Loucy (cell line): ENCODE data around the gene GSS.

Experiments
- H2AFZ ChIP-seq: fragments of 200-600 bp; sonication (generic); 2 replicates; pipeline ENCODE4 v1.6.0; 2016; ENCODE audit warnings: antibody characterized with exemption, mild to moderate bottlenecking, low read length, moderate library complexity
- H3F3A ChIP-seq: fragments of 200-600 bp; 2 replicates; pipeline ENCODE4 v1.6.0; 2016; ENCODE audit warnings: antibody characterized with exemption, low read depth, mild to moderate bottlenecking
- H3K27me3 ChIP-seq: fragments of 200-600 bp; sonication (generic); 2 replicates; pipeline ENCODE4 v1.6.1; 2014; ENCODE audit warnings: low read length, mild to moderate bottlenecking; ENCODE audit not compliant: insufficient read depth, poor library complexity, severe bottlenecking
- H3K36me3 ChIP-seq: fragments of 200-600 bp; sonication (generic); 2 replicates; pipeline ENCODE4 v1.6.1; 2016; ENCODE audit warnings: low read length; ENCODE audit not compliant: insufficient read depth
- H3K4me1 ChIP-seq: fragments of 200-600 bp; sonication (generic); 2 replicates; pipeline ENCODE4 v1.5.1; 2014; ENCODE audit warnings: low read length, mild to moderate bottlenecking; ENCODE audit not compliant: insufficient read depth, poor library complexity, severe bottlenecking
- H3K4me2 ChIP-seq: fragments of 200-600 bp; sonication (generic); 2 replicates; pipeline ENCODE4 v1.6.0; 2014; ENCODE audit warnings: antibody characterized with exemption, low read length, low read depth, mild to moderate bottlenecking; ENCODE audit not compliant: poor library complexity, severe bottlenecking
- H3K4me3 ChIP-seq: fragments of 200-600 bp; sonication (generic); 2 replicates; pipeline ENCODE4 v1.5.1; 2014; ENCODE audit warnings: low read length, mild to moderate bottlenecking, mixed read lengths; ENCODE audit not compliant: poor library complexity, severe bottlenecking
- H3K79me2 ChIP-seq: fragments of 200-600 bp; sonication (generic); 2 replicates; pipeline ENCODE4 v1.6.1; 2014; ENCODE audit warnings: low read length; ENCODE audit not compliant: insufficient read depth
- H3K9ac ChIP-seq: fragments of 200-600 bp; sonication (generic); 2 replicates; pipeline ENCODE4 v1.6.0; 2014; ENCODE audit warnings: mild to moderate bottlenecking, low read depth, low read length, moderate library complexity; ENCODE audit not compliant: poor library complexity, severe bottlenecking
- H3K9me2 ChIP-seq: fragments of 200-600 bp; sonication (generic); replicated peaks from 2 replicates; pipeline ENCODE4 v1.6.1; 2016; ENCODE audit warnings: low read depth, low read length, mixed read lengths
- H3K9me3 ChIP-seq: fragments of 200-600 bp; sonication (generic); 2 replicates; pipeline ENCODE4 v1.6.1; 2014; ENCODE audit warnings: mild to moderate bottlenecking, antibody characterized with exemption, low read length, low read depth; ENCODE audit not compliant: insufficient read depth
- H4K20me1 ChIP-seq: fragments of 200-600 bp; sonication (generic); 2 replicates; pipeline ENCODE4 v1.6.0; 2014; ENCODE audit warnings: antibody characterized with exemption, low read length, mild to moderate bottlenecking; ENCODE audit not compliant: insufficient read depth, poor library complexity, severe bottlenecking
- EZH2phosphoT487 ChIP-seq: fragments of 200-600 bp; IDR thresholded peaks from 2 replicates; pipeline ENCODE4 v1.6.1; 2018; ENCODE audit warnings: antibody characterized with exemption, mild to moderate bottlenecking, moderate library complexity, borderline replicate concordance
- TF ChIP-seq, protein P1 (sequence below): fragments of 200-600 bp; sonication (generic); conservative IDR thresholded peaks from 2 replicates; pipeline ENCODE4 v1.5.1; 2014; ENCODE audit warnings: mild to moderate bottlenecking, antibody characterized with exemption, low read length

The GSS gene

DNA sequence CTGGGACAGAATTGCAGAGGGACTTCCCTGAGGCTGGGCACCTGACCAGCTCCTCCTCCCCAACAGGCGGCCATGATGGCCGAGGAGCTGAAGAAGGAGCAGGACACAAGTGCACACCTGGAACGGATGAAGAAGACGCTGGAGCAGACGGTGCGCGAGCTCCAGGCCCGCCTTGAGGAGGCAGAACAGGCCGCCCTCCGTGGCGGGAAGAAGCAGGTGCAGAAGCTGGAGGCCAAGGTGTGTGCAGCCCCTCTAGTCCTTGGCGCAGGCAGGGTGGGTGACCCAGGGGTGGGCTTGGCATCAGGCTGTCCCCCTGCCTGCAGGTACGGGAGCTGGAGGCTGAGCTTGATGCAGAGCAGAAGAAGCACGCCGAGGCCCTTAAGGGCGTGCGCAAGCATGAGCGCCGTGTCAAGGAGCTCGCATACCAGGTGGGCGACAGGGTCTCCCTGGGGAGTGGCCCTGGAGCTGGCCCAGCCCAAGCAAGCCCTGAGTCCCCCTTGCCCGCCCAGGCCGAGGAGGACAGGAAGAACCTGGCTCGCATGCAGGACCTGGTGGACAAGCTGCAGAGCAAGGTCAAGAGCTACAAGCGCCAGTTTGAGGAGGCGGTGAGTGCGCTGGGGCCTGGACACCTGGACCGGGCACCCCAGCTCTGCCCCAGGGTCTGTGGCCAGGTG, 45.5 kb upstream of the GSS start:
- Histone ChIP-seq H3K9me2 (no peaks in the 10 kb centered on the region), H3K9me3 (no peaks in the 10 kb centered on the region), H3K9ac (no peak overlapping the region), H3K4me3 (no peak overlapping the region), H3K36me3 (peaks cover 69% of the 10 kb centered on the region; the same call in 1 of the 2 replicates), H4K20me1 (no peaks in the 10 kb centered on the region), H3K4me2 (no peak overlapping the region), H3K4me1 (no peaks in the 10 kb centered on the region), H3K27me3 (no peaks in the 10 kb centered on the region), H2AFZ (no peak overlapping the region), H3F3A (no peaks in the 10 kb centered on the region), H3K79me2 (no peaks in the 10 kb centered on the region)
- TF ChIP-seq, protein P1, sequence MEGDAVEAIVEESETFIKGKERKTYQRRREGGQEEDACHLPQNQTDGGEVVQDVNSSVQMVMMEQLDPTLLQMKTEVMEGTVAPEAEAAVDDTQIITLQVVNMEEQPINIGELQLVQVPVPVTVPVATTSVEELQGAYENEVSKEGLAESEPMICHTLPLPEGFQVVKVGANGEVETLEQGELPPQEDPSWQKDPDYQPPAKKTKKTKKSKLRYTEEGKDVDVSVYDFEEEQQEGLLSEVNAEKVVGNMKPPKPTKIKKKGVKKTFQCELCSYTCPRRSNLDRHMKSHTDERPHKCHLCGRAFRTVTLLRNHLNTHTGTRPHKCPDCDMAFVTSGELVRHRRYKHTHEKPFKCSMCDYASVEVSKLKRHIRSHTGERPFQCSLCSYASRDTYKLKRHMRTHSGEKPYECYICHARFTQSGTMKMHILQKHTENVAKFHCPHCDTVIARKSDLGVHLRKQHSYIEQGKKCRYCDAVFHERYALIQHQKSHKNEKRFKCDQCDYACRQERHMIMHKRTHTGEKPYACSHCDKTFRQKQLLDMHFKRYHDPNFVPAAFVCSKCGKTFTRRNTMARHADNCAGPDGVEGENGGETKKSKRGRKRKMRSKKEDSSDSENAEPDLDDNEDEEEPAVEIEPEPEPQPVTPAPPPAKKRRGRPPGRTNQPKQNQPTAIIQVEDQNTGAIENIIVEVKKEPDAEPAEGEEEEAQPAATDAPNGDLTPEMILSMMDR: no peak
- TF ChIP-seq EZH2phosphoT487: no peak

DNA sequence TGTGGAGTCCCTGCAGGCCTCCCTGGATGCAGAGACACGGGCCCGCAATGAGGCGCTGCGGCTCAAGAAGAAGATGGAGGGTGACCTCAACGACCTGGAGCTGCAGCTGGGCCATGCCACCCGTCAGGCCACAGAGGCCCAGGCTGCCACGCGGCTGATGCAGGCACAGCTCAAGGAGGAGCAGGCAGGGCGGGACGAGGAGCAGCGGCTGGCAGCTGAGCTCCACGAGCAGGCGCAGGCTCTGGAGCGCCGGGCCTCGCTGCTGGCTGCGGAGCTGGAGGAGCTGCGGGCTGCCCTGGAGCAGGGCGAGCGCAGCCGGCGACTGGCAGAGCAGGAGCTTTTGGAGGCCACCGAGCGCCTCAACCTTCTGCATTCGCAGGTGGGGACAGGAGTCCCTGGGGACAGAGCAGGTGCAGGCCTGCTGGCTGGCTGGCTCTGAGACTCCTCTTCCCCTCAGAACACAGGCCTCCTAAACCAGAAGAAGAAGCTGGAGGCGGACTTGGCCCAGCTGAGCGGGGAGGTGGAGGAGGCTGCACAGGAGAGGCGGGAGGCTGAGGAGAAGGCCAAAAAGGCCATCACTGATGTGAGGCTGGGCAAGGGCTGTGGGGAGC, 44.8 kb upstream of the GSS start:
- H3K36me3 ChIP-seq: peaks cover 69% of the 10 kb centered on the region; the same call in 1 of the 2 replicates
- H3K79me2 ChIP-seq: no peaks in the 10 kb centered on the region
- H3K9me3 ChIP-seq: no peaks in the 10 kb centered on the region
- no peaks in the 10 kb centered on the region for H3K9me2 ChIP-seq
- H3K27me3 ChIP-seq: no peaks in the 10 kb centered on the region
- no peak overlapping the region for H3K4me3 ChIP-seq
- H3F3A ChIP-seq: no peaks in the 10 kb centered on the region
- H3K4me1 ChIP-seq: no peaks in the 10 kb centered on the region
- H3K4me2 ChIP-seq: no peak overlapping the region
- H3K9ac ChIP-seq: no peak overlapping the region
- H4K20me1 ChIP-seq: no peaks in the 10 kb centered on the region
- no peak for TF ChIP-seq EZH2phosphoT487
- TF ChIP-seq, protein P1: no peak
- no peak overlapping the region for H2AFZ ChIP-seq

DNA sequence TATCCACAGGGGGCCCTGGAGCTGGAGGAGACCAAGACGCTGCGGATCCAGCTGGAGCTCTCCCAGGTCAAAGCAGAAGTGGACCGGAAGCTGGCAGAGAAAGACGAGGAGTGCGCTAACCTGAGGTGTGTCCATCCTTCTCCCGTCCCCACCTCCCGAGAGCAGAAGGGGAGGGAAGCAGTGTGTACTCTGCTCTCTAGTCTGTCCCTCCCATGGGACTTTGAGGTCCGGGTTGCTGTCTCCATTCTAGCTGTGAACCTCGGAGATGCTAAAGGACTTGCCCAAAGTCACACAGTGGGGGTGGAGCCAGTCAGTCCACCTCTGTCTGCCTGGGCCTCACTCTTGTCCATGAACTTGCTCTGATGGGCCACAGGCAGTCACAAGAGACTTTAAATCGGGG, 44.2 kb upstream of the GSS start:
- peaks cover 65% of the 10 kb centered on the region; the same call in 1 of the 2 replicates for H3K36me3 ChIP-seq
- H3K9me3 ChIP-seq: no peaks in the 10 kb centered on the region
- H4K20me1 ChIP-seq: no peaks in the 10 kb centered on the region
- no peak overlapping the region for H3K4me2 ChIP-seq
- no peak overlapping the region for H3K4me3 ChIP-seq
- no peaks in the 10 kb centered on the region for H3K4me1 ChIP-seq
- H3K9ac ChIP-seq: no peak overlapping the region
- H3K9me2 ChIP-seq: no peaks in the 10 kb centered on the region
- H3K79me2 ChIP-seq: no peaks in the 10 kb centered on the region
- H3F3A ChIP-seq: no peaks in the 10 kb centered on the region
- H3K27me3 ChIP-seq: no peaks in the 10 kb centered on the region
- no peak for TF ChIP-seq EZH2phosphoT487
- TF ChIP-seq, protein P1: no peak
- no peak overlapping the region for H2AFZ ChIP-seq
